ENCODE results near the gene BTBD2. TPM values are rescaled to one million over a fixed set of nuclear protein-coding genes. Genes with fewer than 3 reads are reported as not detected.
A peak's percentile ranks its signal among the peaks of the same experiment; 100 is the strongest.

Gene BTBD2
- total RNA-seq, 3 donors from 2014 or later: 52.0 to 67.2 (median 54.4) TPM

GRCh38 chr19:2054763-2055162 lies 39.2 kb upstream of the BTBD2 start:
- intact Hi-C loops (cut with DNase I; ENCODE audit: low total_unique reads): no loop called here
- Histone ChIP-seq H3K27me3 (no peaks in the 10 kb centered on the region), H3K9me3 (no peaks in the 10 kb centered on the region), H3K4me3 (no peak overlapping the region), H3K4me1 (peaks cover 25 to 36% of the 10 kb centered on the region in 2 donors), H3K27ac (peak overlapping the region; percentile 70 to 98), H3K36me3 (no peaks in the 10 kb centered on the region)
- TF ChIP-seq POLR2A (IDR thresholded peaks at IDR 0.05): no peak
- no peak for TF ChIP-seq POLR2AphosphoS5 (IDR thresholded peaks at IDR 0.05)
- TF ChIP-seq, protein P1, sequence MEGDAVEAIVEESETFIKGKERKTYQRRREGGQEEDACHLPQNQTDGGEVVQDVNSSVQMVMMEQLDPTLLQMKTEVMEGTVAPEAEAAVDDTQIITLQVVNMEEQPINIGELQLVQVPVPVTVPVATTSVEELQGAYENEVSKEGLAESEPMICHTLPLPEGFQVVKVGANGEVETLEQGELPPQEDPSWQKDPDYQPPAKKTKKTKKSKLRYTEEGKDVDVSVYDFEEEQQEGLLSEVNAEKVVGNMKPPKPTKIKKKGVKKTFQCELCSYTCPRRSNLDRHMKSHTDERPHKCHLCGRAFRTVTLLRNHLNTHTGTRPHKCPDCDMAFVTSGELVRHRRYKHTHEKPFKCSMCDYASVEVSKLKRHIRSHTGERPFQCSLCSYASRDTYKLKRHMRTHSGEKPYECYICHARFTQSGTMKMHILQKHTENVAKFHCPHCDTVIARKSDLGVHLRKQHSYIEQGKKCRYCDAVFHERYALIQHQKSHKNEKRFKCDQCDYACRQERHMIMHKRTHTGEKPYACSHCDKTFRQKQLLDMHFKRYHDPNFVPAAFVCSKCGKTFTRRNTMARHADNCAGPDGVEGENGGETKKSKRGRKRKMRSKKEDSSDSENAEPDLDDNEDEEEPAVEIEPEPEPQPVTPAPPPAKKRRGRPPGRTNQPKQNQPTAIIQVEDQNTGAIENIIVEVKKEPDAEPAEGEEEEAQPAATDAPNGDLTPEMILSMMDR (IDR thresholded peaks at IDR 0.05): no peak
- no peak for DNase-seq (ENCODE audit: low spot score in 2 of 2)

GRCh38 chr19:2053601-2054389 lies 38.3 kb upstream of the BTBD2 start:
- no peaks in the 10 kb centered on the region for H3K27me3 ChIP-seq
- H3K4me3 ChIP-seq: no peak overlapping the region
- H3K4me1 ChIP-seq: peaks cover 27 to 33% of the 10 kb centered on the region in 2 donors
- DNase-seq (ENCODE audit: low spot score in 2 of 2): no peak
- intact Hi-C loops (cut with DNase I; ENCODE audit: low total_unique reads): no loop called here
- TF ChIP-seq POLR2AphosphoS5 (IDR thresholded peaks at IDR 0.05): peak in 2 of 3 donors; percentile 16 to 30
- TF ChIP-seq, protein P1 (IDR thresholded peaks at IDR 0.05): no peak
- no peaks in the 10 kb centered on the region for H3K9me3 ChIP-seq
- H3K36me3 ChIP-seq: no peaks in the 10 kb centered on the region
- peak overlapping the region; percentile 73 to 98 for H3K27ac ChIP-seq

DNA sequence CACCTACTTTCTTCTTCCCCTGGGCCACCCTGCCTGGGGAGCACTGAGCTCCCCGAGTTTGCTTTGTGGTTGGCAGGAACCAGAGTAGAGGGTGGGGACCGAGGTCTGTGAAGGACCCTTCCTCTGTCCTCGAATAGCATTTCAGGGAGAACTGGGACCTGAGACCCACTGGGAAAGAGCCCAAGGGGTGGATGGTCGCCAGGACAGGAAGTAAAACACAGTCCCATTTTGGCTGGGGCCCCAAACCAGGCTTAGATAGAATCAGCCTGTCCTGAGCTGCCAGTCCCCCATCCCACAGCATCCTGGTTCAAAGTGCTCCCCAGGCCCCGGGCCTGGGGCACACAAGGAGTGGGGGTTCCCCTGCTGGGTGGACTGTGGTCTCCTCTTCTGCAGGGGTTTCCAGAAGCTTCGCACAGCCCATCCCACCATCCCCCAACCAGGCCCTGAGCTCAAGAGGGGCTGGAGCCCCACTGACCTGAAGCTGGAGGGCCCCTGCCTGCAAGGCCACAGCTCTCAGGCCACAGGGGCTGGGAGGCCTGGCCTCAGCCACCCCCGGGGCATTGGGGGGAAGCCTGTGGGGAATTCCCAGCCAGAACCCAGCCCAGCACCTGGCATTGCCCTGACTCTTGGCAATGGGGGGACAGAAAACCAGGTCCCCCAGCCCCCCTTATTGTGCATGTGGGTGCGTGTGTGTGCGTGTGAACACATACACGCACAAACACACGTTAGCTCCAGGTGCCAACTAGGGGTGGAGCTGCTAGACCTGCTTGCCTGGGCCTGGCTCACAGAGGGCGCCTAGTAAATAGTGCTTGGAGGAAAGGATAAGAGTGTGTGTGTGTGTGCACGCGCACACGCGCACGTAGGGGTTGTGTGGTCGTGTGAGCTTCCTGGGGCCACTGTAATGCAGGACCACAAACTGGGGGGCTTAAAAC lies 36.5 kb upstream of the BTBD2 start:
- no peaks in the 10 kb centered on the region for H3K36me3 ChIP-seq
- DNase-seq (ENCODE audit: low spot score in 2 of 2): no peak
- H3K9me3 ChIP-seq: no peaks in the 10 kb centered on the region
- no peaks in the 10 kb centered on the region for H3K27me3 ChIP-seq
- intact Hi-C loops (cut with DNase I; ENCODE audit: low total_unique reads): no loop called here
- TF ChIP-seq POLR2A (IDR thresholded peaks at IDR 0.05) (no peak), POLR2AphosphoS5 (IDR thresholded peaks at IDR 0.05) (no peak)
- TF ChIP-seq, protein P1 (IDR thresholded peaks at IDR 0.05): no peak
- H3K4me3 ChIP-seq: peak overlapping the region; percentile 95 to 97 (median 97)
- peaks cover 44 to 47% of the 10 kb centered on the region in 2 donors for H3K4me1 ChIP-seq
- H3K27ac ChIP-seq: peak overlapping the region; percentile 98

- no peaks in the 10 kb centered on the region for H3K9me3 ChIP-seq
- TF ChIP-seq, protein P1 (IDR thresholded peaks at IDR 0.05): peak; percentile 8 to 36 (median 28)
- TF ChIP-seq POLR2AphosphoS5 (IDR thresholded peaks at IDR 0.05): peak; percentile 92 to 93 (median 92)
- TF ChIP-seq POLR2A (IDR thresholded peaks at IDR 0.05): peak; percentile 65
- H3K27me3 ChIP-seq: no peaks in the 10 kb centered on the region
- peaks cover 49 to 50% of the 10 kb centered on the region in 2 donors for H3K4me1 ChIP-seq
- H3K4me3 ChIP-seq: peak within 1 kb of the TSS; percentile 95 to 97 (median 97)
- H3K36me3 ChIP-seq: no peaks in the 10 kb centered on the region
- peak within 1 kb of the TSS; percentile 98 for H3K27ac ChIP-seq
- peak; percentile 87 to 94 for DNase-seq (ENCODE audit: low spot score in 2 of 2)
- intact Hi-C loops (cut with DNase I; ENCODE audit: low total_unique reads): no loop called here
These were observed 35.7 kb upstream of the BTBD2 start, which contains the start of gene MKNK2 for GRCh38 chr19:2050991-2051772. Gene MKNK2, minus strand, starts transcription at chr19:2051244. Its CDS starts 393 bp downstream, at chr19:2050851.
